Stimulated activated CD4-positive, alpha-beta T cell treated with anti-CD3 and anti-CD28 coated beads, Interleukin-4, amount 100 ng/mL, for 24 hours (primary cell): ENCODE results near the gene MAN2B2.
A peak's percentile ranks its signal among the peaks of the same experiment; 100 is the strongest.
"Not testable (repeated sequence)": the region's sequence is repeated elsewhere in the genome, so short reads cannot be mapped to it uniquely, and the experiment has no call there.

Experiments
- DNase-seq: peaks from one replicate; pipeline ENCODE4 v3.0.0-alpha.2; 2020

Gene MAN2B2

DNA sequence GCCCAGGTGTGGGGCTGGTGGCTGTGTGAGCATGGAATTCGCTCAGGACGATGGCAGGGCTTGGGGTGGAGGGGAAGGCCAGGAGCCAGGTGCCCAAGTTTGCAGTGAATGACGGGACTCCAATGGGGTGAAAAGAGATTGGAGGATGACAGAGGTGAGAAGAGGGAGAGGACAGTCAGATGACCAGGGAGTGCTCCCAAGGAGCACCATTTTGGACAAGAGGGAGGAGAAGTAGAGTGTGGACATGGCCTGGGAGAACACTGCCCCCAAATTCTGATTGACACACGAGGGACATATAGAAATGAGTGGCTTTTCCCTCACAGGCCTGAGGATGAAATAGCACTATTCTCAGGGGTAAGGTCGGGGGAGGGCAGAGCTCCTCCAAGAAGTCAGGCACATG, 72.2 kb downstream of the MAN2B2 start:
- no peak for DNase-seq

DNA sequence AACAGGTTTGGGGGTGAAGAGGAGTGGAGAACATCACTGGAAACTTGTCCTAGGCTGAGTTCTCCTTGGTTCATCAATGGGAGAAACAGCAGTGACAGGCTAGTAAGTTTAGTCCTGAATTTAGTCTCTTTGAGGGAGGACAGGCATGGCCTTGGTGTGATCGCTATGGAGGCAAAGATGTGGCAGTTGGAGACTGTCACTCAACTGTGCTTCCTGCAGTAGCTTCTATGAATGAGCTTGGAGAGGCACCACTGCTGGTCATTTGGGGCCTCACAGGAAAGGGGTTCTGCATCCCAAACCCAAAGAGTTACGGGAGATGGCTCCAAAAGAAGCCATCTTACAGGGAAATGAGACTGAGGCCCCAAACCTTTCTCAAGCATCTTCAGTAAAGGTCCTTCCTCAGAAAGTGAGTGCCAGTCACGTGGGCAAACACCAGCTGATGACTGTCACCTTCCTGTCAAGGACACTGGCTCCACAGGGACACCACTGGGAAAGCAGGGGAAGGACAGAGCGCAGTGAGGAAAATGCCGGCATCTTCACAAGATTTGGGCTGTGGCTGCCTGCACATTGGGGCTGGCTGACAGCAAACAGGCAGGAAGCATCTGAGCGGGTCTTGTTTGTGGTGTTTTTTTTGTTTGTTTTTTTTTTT, 72.7 kb downstream of the MAN2B2 start:
- no peak for DNase-seq

DNA sequence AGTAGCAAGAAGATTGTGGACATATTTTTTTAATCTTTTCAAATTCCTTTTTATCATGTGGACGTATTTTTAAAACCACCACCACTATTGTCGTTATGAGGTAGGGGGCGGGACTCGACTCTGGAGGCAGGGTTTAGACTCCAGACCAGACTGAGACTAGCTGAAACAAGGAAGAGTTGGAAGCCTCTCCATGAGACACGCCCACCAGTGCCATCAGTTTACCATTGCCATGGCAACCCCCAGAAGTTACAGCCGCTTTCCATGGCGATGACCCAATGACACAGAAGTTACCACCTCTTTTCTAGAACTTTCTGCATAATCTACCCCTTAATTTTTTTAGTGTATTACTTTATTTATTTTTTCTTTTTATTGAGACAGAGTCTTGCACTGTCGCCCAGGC, 74.2 kb downstream of the MAN2B2 start:
- DNase-seq: no peak

DNA sequence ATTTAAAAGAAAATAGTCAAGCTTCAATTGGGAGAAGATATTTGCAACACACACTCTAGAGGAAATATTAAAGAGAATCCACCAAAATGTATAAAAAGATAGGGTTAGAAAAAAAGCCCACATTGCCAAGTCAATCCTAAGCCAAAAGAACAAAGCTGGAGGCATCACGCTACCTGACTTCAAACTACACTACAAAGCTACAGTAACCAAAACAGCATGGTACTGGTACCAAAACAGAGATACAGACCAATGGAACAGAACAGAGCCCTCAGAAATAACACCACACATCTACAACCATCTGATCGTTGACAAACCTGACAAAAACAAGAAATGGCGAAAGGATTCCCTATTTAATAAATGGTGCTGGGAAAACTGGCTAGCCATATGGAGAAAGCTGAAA, 79.2 kb downstream of the MAN2B2 start:
- not testable (repeated sequence) for DNase-seq

DNA sequence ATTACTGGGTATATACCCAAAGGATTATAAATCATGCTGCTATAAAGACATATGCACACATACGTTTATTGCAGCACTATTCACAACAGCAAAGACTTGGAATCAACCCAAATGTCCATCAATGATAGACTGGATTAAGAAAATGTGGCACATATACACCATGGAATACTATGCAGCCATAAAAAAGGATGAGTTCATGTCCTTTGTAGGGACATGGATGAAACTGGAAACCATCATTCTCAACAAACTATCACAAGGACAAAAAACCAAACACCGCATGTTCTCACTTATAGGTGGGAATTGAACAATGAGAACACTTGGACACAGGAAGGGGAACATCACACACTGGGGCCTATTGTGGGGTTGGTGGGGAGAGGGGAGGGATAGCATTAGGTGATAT, 80.3 kb downstream of the MAN2B2 start:
- DNase-seq: not testable (repeated sequence)

DNA sequence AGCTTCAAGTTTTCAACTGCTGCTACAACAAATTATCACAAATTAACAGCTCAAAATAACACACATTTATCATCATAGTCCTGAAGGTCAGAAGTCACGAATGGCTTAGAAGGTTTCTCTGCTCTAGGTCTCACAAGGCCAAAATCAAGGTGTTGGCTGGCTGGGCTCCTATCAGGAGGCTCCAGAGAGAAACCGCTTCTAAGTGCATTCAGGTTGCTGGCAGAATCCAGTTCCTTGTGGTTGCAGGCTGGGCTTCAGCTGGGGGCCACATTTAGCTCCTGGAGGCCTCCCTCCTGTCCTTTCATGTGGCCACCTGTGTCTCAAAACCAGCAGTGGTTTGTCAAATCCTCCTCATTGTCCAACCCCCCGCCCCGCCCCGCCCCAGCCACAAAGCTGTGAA, 80.9 kb downstream of the MAN2B2 start:
- no peak for DNase-seq

DNA sequence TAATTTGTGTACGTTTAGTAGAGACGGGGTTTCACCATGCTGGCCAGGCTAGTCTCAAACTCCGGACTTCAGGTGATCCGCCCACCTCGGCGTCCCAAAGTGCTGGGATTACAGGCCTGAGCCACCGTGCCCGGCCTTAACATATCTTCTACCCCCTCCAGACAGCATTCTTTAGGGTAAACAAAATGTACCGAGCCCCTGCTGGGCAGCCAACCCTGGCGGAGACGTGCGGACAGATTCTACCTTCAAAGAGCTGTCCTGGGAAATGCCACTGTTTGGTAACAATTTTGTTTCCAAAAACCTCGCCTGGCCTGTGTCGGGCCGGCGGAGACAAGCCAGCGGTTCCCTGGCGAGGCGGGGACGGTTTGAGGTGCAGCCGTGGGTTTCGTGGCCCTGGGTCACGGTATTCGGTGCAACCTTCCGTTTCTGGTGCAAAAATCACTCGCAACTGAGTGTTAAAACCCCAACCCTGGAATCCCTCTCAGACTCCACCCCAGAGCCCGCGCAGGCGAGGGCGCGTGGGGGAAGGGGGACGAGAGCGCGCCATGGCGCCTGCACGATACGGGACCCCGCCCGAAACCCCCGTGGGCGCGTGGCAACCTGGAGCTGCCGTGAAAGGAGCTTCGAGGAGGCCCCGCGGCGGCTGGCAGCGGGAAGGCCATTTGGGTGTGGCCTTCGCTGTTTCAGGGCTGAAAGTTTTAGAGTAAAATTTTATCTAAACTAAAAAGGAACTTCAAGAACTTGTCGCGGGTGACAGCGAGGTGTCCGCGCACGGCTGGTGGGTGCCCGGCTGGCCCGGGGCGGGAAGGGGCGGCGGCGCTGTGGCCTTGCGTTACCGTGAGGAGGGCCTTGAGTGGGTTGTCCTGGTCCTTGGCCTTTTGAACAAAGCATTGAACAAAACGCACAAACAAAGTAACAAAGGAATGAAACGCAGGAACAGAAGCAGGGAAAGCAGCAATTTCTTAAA, 82.5 kb downstream of the MAN2B2 start:
- no peak for DNase-seq

DNA sequence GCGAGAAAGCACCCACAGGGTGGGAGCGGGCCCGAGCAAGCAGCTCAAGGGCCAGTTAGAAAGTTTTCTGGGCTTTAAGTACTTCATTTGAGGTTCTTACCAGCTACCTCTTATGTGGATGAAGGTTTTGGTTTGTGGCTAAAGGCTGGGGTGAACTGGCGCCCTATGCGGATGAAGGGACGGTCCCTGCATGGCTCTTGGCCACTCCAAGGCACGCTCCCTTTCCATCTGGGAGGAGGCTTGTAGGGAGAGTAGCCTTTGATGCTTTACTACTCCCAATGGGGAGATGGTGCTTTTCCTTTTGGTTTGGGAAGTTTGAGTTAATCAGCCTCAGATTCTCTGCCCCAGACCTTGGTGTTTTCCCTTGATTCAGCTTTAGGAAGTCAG, 83.2 kb downstream of the MAN2B2 start:
- no peak for DNase-seq

DNA sequence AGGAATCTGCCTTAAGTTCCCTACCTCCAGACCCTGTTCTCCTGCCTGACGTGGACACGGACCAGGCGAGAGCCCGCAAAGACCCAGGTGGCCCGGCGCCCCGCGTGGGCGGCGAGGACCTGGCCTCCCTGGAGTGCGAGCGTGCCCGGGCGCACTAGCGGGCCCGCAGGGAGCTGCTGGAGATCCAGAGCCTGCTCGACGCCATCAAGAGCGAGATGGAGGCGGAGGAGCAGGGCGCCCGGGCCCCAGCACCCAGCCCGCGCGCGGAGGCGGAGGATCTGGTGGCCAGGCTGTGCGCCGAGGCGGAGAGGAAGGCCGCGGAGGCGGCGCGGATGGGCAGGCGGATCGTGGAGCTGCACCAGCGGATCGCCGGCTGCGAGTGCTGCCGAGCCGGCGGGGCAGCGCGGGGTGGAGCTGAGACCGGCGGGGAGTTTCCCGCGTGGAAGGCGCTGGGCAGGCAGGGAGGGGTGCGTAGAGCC, 83.6 kb downstream of the MAN2B2 start:
- DNase-seq: peak; percentile 49

DNA sequence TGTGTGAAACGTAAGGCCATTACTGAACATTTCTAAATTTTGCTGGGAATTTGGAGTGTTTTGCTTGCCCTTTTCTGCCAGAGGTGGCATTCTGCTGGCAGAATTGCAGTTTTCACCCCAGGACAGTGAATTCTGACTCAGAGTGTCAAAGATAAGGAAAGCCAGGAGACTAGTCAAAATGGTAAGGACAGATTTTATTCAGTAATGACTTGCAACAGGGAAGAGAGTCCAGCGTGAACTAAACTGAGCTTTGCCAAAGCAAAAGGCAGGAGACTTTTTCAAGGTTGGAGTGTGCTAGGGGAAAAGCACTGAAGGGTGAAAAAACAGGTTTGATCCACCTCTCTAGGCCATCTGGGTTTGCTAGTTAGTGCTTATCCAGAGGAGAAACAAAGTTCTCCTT, 84.9 kb downstream of the MAN2B2 start:
- DNase-seq: no peak

DNA sequence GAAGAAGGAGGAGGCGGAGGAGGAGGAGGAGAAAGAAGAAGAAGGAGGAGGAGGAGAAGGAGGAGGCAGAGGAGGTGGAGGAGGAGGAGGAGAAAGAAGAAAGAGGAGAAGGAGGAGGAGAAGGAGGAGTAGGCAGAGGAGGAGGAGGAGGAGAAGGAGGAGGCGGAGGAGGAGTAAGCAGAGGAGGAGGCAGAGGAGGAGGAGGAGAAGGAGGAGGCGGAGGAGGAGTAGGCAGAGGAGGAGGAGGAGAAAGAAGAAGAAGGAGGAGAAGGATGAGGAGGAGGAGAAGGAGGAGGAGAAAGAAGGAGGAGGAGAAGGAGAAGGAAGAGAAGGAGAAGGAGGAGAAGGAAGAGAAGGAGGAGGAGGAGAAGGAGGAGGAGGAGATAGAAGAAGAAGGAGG, 85.4 kb downstream of the MAN2B2 start:
- DNase-seq: no peak

DNA sequence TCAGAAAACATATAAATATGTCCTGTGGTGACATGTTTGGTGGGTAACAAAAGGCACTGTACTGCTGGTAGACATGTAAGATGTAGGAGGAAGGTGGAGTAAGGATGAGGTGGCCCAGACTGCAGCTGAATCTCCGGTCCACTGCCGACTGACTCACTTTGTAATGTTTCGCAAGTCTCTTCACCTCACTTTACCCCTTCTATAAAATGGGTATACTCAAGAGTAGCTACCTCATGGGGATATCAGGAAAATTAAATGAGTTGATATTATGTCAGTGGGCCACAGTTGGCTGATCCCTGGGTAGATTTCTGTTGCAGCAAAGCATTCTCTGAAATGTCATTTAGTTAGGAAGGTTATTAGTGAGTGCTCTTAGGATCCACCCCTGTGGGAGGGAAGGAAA, 87.6 kb downstream of the MAN2B2 start:
- no peak for DNase-seq

DNA sequence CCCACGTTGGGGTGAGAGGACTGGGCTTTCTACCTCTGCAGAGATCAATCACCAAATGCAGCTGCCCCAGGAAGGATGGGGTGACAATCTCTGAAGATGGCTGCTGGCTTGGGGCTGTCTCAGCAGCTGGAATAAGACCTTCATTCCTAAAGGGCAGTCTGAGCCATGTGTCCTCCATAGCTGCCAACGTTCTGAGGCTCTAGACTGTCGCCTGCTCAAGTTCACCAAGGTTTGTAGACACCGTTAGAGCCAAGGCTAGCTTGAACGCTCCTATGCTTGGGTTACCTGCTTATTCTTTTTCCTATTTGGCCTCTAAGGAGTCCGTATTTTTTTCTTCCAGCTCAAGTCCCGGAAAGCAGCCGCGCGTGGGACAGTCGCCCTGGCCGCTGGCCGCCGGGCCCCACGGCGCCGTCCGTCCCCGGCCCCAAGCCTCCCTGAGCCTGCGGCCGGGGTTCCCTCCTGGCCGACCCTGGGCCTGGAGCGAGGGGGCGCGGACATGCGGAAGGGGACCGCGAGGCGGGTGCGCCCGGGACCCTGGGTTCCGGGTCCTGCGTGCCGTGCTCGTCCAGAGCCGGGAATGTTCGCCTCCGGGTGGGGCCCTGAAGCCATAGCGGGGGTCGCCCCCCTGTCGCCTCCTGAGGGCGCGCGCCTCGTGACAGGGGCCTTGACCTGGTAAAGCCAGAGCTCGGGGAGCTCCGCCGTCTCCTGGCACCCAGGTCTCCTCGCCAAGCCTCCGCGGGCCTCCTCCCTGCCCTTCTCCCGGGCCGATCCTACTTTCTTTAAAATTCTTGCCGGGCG, 88.8 kb downstream of the MAN2B2 start:
- DNase-seq: no peak

DNA sequence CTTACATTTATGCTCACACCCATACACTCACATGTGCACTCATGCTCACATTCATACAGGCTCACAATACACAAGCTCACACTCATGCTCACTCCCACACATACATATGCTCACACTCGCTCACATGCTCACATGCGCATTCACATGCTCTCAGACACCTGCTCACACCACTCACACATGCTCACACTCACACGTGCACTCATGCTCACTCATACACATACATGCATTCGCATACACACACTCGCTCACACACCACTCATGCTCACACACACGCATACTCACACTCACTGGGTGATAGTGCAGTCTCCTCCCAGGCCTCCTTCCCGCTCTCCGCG, 90.3 kb downstream of the MAN2B2 start:
- DNase-seq: no peak

DNA sequence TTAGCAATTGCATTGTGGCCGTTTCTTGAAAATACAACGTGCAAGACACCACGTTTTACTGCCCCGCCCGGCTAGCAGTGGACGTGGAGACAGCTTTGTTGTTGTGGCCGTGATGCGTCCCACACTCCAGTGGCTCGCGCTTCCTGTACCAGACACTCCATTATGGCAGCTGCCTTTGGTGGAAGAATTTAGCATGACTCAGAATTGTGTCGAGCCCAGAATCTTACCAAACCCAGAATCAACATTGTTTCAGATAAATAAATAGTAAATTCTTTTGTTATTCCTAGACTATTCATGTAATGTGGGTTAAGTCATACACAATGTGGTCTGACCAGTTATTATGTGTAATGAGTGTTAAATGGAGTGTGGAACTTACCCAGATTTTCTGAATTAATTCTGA, 93.4 kb downstream of the MAN2B2 start:
- no peak for DNase-seq

DNA sequence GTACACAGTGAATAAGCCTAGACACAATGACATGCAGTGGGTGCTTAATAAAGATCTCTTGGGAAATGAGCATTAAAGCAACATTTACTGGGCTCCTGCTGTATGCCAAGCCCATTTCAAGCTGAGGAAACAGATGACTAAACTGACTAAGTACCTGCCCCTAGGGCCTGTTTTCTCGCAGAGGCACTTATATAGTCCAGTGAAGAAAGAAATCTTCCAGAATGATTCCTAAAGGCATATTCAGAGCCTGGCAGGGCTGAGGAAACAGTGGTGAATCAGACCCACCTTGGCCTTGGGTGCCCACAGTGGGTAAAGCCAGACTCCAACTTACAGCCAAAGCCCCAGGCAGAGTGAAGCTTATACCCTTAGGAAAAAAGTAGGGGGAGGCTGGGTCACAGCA, 96.7 kb downstream of the MAN2B2 start:
- no peak for DNase-seq

DNA sequence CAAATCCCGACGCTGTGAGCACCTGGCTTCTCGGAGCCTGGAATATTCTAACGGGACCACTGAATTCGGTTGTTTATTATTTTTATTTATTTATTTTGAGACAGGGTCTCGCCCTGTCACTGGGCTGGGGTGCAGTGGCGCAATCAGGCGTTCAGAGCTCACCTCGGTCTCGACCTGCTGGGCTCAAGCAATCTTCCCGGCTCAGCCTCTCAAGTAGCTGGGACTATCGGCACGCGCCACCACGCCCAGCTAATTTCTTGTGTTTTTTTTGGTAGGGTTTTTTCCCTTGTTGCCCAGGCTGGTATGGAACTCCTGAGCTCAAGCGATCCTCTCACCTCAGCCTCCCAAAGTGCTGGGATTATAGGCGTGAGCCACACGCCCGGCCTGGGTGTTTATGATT, 97.1 kb downstream of the MAN2B2 start:
- DNase-seq: no peak

DNA sequence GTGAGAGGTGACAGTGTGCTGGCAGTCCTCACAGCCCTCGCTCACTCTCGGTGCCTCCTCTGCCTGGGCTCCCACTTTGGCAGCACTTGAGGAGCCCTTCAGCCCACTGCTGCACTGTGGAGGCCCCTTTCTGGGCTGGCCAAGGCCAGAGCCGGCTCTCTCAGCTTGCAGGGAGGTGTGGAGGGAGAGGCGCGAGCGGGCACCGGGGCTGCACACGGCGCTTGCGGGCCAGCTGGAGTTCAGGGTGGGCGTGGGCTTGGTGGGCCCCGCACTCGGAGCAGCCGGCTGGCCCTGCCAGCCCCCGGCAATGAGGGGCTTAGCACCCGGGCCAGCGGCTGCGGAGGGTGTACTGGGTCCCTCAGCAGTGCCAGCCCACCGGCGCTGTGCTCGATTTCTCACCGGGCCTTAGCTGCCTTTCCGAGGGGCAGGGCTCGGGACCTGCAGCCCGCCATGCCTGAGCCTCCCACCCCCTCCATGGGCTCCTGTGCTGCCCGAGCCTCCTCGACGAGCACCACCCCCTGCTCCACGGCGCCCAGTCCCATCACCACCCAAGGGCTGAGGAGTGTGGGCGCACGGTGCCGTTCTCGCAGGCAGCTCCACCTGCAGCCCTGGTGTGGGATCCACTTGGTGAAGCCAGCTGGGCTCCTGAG, 97.7 kb downstream of the MAN2B2 start:
- DNase-seq: not testable (repeated sequence)
